ENCODE data around the gene DYNLL1.

Gene DYNLL1

DNA sequence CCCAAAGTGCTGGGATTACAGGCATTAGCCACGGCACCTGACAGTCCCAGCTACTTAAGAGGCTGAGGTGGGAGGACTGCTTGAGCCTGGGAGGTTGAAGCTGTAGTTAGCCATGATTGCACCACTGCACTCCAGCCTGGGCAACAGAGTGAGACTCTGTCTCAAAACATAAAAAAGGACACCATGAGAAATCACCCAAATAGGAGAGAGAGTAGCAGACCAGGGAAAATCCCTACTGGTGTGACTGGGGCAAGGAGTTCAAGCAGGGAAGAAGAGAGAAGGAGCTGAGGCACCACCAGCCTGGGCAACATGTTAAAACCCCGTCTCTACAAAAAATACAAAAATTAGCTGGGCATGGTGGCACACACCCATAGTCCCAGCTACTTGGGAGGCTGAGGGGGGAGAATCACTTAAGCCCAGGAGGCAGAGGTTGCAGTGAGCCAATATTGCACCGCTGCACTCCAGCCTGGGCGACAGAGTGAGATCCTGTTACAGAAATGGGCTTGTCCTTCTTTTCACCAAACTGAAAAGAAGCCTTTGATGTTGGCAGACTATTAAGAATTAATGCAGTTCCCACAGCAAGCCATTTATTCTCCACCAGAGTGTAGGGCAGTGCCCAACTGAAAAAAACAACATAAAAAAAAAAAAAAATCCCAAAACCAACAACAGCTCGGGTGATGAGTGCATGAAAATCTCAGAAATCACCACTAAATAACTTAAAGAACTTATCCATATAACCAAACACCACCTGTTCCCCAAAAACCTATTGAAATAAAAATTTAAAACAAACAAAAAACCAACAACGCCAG is 21.9 kb upstream of the DYNLL1 start:
- DNase-seq (ENCODE audit: low spot score) = no peak
- in situ Hi-C loops (cut with MboI; ENCODE audit: low sequenced_read_pairs, unreplicated experiment) = no loop called here
- TF ChIP-seq, protein P1, sequence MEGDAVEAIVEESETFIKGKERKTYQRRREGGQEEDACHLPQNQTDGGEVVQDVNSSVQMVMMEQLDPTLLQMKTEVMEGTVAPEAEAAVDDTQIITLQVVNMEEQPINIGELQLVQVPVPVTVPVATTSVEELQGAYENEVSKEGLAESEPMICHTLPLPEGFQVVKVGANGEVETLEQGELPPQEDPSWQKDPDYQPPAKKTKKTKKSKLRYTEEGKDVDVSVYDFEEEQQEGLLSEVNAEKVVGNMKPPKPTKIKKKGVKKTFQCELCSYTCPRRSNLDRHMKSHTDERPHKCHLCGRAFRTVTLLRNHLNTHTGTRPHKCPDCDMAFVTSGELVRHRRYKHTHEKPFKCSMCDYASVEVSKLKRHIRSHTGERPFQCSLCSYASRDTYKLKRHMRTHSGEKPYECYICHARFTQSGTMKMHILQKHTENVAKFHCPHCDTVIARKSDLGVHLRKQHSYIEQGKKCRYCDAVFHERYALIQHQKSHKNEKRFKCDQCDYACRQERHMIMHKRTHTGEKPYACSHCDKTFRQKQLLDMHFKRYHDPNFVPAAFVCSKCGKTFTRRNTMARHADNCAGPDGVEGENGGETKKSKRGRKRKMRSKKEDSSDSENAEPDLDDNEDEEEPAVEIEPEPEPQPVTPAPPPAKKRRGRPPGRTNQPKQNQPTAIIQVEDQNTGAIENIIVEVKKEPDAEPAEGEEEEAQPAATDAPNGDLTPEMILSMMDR (IDR thresholded peaks at IDR 0.05; ENCODE audit: borderline replicate concordance, control extremely low read depth, extremely low read depth, insufficient read depth, missing control alignments) = no peak

DNA sequence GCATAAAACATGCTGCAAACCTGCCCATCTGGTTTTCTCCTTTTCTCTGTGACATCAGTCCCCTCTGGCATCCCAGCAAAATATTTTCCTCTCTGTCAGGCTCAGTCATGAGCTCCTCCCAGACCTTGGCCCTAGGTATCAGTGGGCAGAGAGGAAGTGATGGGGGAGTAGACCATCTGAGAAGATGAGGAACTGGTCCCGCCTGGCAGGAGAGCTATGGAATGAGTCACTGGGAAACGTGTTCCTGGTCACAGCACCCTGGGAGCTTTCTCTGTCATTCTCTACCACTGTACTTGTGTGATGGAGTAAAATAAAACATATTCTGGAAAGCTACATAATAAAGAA is 21.3 kb upstream of the DYNLL1 start:
- in situ Hi-C loops (cut with MboI; ENCODE audit: low sequenced_read_pairs, unreplicated experiment) = no loop called here
- TF ChIP-seq, protein P1 (IDR thresholded peaks at IDR 0.05; ENCODE audit: borderline replicate concordance, control extremely low read depth, extremely low read depth, insufficient read depth, missing control alignments) = no peak
- no peak for DNase-seq (ENCODE audit: low spot score)

DNA sequence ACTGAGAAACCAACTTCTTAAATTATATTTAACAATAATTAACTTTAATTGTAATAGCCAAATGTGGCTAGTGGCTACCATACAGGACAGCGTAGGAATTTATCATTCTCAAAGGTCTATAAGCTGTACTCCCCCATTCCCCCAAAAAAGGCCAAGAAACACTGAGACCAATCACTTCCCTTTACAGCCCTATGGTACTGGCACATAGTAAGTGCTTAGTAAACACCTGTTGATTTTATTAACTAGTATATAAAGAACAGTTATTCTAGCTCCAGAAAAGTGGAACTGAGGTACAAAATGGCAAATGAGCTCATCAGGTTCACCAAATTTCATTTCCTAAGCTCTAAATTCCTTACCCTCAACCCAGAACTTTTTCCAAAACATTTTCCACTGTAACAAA is 20.3 kb upstream of the DYNLL1 start:
- in situ Hi-C loops (cut with MboI; ENCODE audit: low sequenced_read_pairs, unreplicated experiment) = no loop called here
- no peak for DNase-seq (ENCODE audit: low spot score)
- TF ChIP-seq, protein P1 (IDR thresholded peaks at IDR 0.05; ENCODE audit: borderline replicate concordance, control extremely low read depth, extremely low read depth, insufficient read depth, missing control alignments) = no peak

DNA sequence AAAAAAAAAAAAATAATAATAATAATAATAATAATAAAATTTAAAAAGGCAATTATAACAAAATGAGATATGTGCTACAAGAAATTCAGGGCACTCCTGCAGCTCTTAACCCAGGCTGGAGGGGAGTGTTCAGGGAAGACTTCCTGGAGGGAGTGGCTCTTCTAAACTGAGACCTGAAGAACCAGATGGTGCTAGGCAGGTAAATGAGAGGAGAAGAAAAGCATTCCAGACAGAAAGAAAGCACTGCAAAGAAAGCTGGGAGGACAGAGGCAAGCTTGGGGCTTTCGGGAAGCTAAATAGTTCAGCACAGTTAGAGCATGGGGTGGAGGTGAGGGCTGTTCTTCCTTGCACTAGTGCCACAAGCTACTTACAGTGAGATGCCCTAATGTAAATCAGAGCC is 16.5 kb upstream of the DYNLL1 start:
- TF ChIP-seq, protein P1 (IDR thresholded peaks at IDR 0.05; ENCODE audit: borderline replicate concordance, control extremely low read depth, extremely low read depth, insufficient read depth, missing control alignments) = no peak
- DNase-seq (ENCODE audit: low spot score) = no peak
- in situ Hi-C loops (cut with MboI; ENCODE audit: low sequenced_read_pairs, unreplicated experiment) = no loop called here

DNA sequence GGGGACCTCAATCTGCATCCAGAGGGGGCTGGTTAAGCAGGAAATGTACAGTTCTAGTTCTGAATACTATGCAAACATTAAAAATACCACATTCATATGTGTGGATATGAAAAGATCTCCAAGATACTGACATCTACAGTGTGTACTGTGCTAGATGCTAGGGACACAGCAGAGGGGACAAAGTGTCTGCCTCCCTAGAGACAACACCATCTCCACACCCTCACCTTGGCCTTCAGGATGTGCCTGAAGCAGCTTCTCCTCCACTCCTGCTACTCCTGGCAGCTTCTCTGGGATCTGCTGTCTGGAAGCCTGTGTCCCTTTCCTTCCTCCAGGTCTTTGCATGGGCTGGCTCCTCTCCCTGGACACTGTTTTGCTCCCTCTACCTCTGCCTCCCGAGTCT is 15.7 kb upstream of the DYNLL1 start:
- in situ Hi-C loops (cut with MboI; ENCODE audit: low sequenced_read_pairs, unreplicated experiment) = no loop called here
- TF ChIP-seq, protein P1 (IDR thresholded peaks at IDR 0.05; ENCODE audit: borderline replicate concordance, control extremely low read depth, extremely low read depth, insufficient read depth, missing control alignments) = no peak
- DNase-seq (ENCODE audit: low spot score) = no peak

GRCh38 chr12:120481022-120481767 is 14.7 kb upstream of the DYNLL1 start:
- in situ Hi-C loops (cut with MboI; ENCODE audit: low sequenced_read_pairs, unreplicated experiment) = no loop called here
- no peak for DNase-seq (ENCODE audit: low spot score)
- TF ChIP-seq, protein P1 (IDR thresholded peaks at IDR 0.05; ENCODE audit: borderline replicate concordance, control extremely low read depth, extremely low read depth, insufficient read depth, missing control alignments) = no peak
